ENCODE measurements around the gene HABP4. TPM values are rescaled to one million over a fixed set of nuclear protein-coding genes. Genes with fewer than 3 reads are reported as not detected.

Gene HABP4
- 15.2 to 16.9 TPM (median 15.7 TPM) in 5 replicates for total RNA-seq (2022; extraction: Qiagen RNA extraction; ENCODE audit: low read depth)

GRCh38 chr9:96449845-96450612, at the start of gene HABP4:
TSS of gene HABP4 (plus strand) at chr9:96450169. CDS start at chr9:96450280, 111 bp downstream.

GRCh38 chr9:96418083-96418919, 31.7 kb upstream of the HABP4 start, which contains the start of gene ZNF367:
TSS of gene ZNF367 (minus strand) at chr9:96418370. CDS start at chr9:96418032, 338 bp downstream.

Other genes with a start within 250 kb of the HABP4 start
- 0.54 TPM in 1 of 5 replicates, not detected in the others for gene HSD17B3, start 148.0 kb upstream of the HABP4 start, total RNA-seq (2022; extraction: Qiagen RNA extraction; ENCODE audit: low read depth)
- gene SLC35D2, start 66.5 kb upstream of the HABP4 start, total RNA-seq (2022; extraction: Qiagen RNA extraction; ENCODE audit: low read depth): 15.3 to 21.7 TPM (median 20.6 TPM) in 5 replicates
- 3.4 to 5.5 TPM (median 4.5 TPM) in 5 replicates for gene ZNF367, start 31.8 kb upstream of the HABP4 start, total RNA-seq (2022; extraction: Qiagen RNA extraction; ENCODE audit: low read depth)
- gene CDC14B, start 169.7 kb downstream of the HABP4 start, total RNA-seq (2022; extraction: Qiagen RNA extraction; ENCODE audit: low read depth): 11.8 to 15.4 TPM (median 14.7 TPM) in 5 replicates
- gene PRXL2C, start 205.1 kb downstream of the HABP4 start, total RNA-seq (2022; extraction: Qiagen RNA extraction; ENCODE audit: low read depth): 14.9 to 21.1 TPM (median 17.8 TPM) in 5 replicates

Measured in A549 treated with GW870086 at 1 μM for 4 hours (cell line).